ENCODE results near the gene ADAM21. TPM values are rescaled to one million over a fixed set of nuclear protein-coding genes. Genes with fewer than 3 reads are reported as not detected.

ADAM21 gene
- total RNA-seq, 1 experiment from 2014 or later: not detected

DNA sequence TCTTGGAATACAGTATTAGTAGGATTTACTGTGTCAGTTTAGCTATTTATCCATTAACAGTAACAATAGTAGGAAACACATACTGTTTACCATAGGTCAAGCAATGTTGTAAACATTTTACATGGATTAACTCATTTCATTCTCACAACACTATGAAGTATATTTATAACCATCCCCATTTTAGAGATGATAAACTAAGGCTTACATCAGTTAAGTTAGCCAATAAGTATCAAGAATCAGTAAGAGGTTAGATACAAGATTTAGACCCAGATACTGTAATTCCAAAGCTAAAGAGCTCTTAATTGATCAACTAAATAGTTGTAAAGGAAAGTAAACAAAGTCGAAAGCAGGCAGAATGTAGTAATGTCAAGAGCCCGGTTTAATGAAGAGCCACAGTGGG is 36.2 kb upstream of the ADAM21 start:
- Mint-ChIP-seq H3K4me1 (peaks cover 26% of the 10 kb centered on the region), H3K4me3 (peak overlapping the region; percentile 98), H3K9me3 (no peaks in the 10 kb centered on the region; the same call in 1 of the 2 replicates), H3K27me3 (ENCODE audit: low read depth) (no peaks in the 10 kb centered on the region), H3K36me3 (peaks cover 4% of the 10 kb centered on the region), H3K27ac (peak overlapping the region; percentile 92)
- no peak for ATAC-seq
- DNase-seq (ENCODE audit: low spot score): no peak
- CTCF ChIA-PET: interaction anchor here (1.1 kb wide), 1 partner anchor 15 kb away, joined by 5 read pairs; no protein-coding TSS in a partner anchor
- POLR2A ChIA-PET: no interaction called here
- TF ChIP-seq MXD4 (CRISPR knock-in tag; IDR thresholded peaks at IDR 0.05; ENCODE audit: borderline replicate concordance): no peak

DNA sequence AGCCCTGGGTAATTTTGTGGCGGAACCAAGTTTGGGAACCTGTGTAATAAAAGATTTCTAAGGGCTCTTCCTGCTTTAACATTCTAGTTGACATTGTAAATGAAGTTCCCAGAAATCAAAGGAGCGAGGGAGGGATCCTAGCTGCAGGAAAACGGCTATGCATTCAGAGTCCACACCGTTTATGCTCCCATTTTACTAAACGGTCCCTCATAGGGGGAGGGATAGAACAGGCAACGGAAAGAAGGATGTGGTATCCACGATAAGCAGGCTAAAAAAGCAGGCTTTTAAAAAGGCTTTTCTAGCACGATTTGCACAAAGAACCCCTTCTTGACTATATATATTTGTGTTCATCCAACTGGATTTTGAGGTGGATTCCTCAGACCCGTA is 35.6 kb upstream of the ADAM21 start:
- ATAC-seq (peak; percentile 12), DNase-seq (ENCODE audit: low spot score) (no peak)
- H3K27me3 Mint-ChIP-seq (ENCODE audit: low read depth): no peaks in the 10 kb centered on the region
- no peaks in the 10 kb centered on the region; the same call in 1 of the 2 replicates for H3K9me3 Mint-ChIP-seq
- ChIA-PET POLR2A (no interaction called here), CTCF (no interaction called here)
- peaks cover 4% of the 10 kb centered on the region for H3K36me3 Mint-ChIP-seq
- H3K4me1 Mint-ChIP-seq: peaks cover 26% of the 10 kb centered on the region
- peak overlapping the region; percentile 98 for H3K4me3 Mint-ChIP-seq
- TF ChIP-seq ZNF416 (CRISPR knock-in tag; IDR thresholded peaks at IDR 0.05) (no peak), NR3C1 (CRISPR knock-in tag; conservative IDR thresholded peaks at IDR 0.05; ENCODE audit: low read depth) (no peak), ELF4 (CRISPR knock-in tag; IDR thresholded peaks at IDR 0.05; ENCODE audit: low read depth) (no peak), ZNF423 (CRISPR knock-in tag; IDR thresholded peaks at IDR 0.05) (no peak), TP53 (CRISPR knock-in tag; IDR thresholded peaks at IDR 0.05) (no peak), ESRRA (CRISPR knock-in tag; IDR thresholded peaks at IDR 0.05; ENCODE audit: borderline replicate concordance) (no peak)
- TF ChIP-seq, protein P1, sequence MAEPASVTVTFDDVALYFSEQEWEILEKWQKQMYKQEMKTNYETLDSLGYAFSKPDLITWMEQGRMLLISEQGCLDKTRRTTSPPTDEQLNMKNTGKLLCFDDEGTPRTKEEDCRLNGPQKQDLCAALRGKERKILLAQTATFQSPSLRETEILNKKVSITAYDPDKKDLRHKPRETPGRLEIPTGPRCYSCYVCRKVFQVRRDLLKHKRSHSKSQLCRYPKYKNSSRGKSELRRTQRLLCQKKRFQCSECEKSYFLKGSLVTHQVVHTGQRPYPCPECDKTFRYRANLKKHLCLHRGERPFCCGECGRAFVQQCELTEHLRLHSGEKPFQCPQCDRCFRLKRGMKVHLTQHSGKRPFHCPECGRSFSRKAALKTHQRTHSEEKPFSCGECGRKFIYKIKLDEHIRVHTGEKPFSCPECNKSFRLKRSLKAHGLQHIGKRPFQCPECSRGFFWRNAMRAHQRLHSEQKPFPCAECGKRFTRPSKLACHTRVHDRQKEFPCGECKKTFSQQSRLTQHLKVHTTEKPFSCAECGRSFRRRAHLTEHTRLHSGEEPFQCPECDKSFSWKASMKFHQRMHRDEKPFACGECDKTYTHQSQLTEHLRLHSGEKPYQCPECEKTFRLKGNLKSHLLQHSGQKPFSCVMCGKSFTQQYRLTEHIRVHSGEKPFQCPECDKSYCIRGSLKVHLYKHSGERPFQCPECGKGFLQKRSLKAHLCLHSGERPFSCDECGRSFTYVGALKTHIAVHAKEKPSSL (CRISPR knock-in tag; conservative IDR thresholded peaks at IDR 0.05): no peak
- TF ChIP-seq, protein P2, sequence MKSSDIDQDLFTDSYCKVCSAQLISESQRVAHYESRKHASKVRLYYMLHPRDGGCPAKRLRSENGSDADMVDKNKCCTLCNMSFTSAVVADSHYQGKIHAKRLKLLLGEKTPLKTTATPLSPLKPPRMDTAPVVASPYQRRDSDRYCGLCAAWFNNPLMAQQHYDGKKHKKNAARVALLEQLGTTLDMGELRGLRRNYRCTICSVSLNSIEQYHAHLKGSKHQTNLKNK (CRISPR knock-in tag; IDR thresholded peaks at IDR 0.05): no peak
- TF ChIP-seq, protein P3, sequence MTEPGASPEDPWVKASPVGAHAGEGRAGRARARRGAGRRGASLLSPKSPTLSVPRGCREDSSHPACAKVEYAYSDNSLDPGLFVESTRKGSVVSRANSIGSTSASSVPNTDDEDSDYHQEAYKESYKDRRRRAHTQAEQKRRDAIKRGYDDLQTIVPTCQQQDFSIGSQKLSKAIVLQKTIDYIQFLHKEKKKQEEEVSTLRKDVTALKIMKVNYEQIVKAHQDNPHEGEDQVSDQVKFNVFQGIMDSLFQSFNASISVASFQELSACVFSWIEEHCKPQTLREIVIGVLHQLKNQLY (CRISPR knock-in tag; IDR thresholded peaks at IDR 0.05): no peak
- TF ChIP-seq, protein P4, sequence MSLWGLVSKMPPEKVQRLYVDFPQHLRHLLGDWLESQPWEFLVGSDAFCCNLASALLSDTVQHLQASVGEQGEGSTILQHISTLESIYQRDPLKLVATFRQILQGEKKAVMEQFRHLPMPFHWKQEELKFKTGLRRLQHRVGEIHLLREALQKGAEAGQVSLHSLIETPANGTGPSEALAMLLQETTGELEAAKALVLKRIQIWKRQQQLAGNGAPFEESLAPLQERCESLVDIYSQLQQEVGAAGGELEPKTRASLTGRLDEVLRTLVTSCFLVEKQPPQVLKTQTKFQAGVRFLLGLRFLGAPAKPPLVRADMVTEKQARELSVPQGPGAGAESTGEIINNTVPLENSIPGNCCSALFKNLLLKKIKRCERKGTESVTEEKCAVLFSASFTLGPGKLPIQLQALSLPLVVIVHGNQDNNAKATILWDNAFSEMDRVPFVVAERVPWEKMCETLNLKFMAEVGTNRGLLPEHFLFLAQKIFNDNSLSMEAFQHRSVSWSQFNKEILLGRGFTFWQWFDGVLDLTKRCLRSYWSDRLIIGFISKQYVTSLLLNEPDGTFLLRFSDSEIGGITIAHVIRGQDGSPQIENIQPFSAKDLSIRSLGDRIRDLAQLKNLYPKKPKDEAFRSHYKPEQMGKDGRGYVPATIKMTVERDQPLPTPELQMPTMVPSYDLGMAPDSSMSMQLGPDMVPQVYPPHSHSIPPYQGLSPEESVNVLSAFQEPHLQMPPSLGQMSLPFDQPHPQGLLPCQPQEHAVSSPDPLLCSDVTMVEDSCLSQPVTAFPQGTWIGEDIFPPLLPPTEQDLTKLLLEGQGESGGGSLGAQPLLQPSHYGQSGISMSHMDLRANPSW (CRISPR knock-in tag; conservative IDR thresholded peaks at IDR 0.05; ENCODE audit: low read depth): no peak
- H3K27ac Mint-ChIP-seq: peak overlapping the region; percentile 99

DNA sequence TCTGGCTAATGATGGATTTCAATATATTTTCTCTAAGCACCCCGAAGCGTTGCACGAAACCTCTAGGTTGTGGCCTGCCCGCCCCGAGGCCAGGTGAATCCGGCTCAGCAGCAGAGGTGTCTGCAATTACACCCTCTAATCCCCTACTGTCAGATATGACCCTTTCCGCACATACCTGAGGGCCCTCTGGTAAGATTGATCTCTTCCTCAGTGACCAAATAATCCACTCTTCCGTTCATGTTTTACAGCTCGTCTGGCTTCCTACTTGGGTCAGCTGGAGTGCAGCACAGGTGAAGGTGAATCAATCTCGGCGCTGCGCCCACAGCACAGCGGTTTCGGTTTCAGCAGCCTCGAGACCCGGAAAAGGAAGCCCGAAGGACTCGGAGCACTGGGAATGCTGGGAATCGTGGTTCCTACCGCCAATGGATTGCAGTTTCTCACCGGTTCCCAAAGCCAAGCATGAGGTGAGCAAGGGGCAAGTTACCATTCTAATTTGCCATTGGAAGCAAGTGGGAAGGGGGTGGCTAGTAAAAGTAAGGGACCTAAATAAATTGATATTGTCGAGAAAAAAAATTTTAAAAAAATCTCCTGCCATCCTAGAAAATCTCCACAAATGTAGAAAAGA is 35.1 kb upstream of the ADAM21 start, which contains the start of gene SYNJ2BP:
SYNJ2BP (minus strand) TSS at position 366 of the 625 bp plus-strand sequence; CDS start at position 239, 127 bp downstream.
- H3K4me1 Mint-ChIP-seq: peaks cover 21% of the 10 kb centered on the region
- H3K36me3 Mint-ChIP-seq: peaks cover 4% of the 10 kb centered on the region
- H3K9me3 Mint-ChIP-seq: no peaks in the 10 kb centered on the region; the same call in 1 of the 2 replicates
- DNase-seq (ENCODE audit: low spot score): peak; percentile 75
- peak within 1 kb of the TSS; percentile 98 for H3K4me3 Mint-ChIP-seq
- H3K27ac Mint-ChIP-seq: peak within 1 kb of the TSS; percentile 99
- ChIA-PET CTCF (no interaction called here), POLR2A (no interaction called here)
- peak; percentile 98 for ATAC-seq
- TF ChIP-seq, protein P5, sequence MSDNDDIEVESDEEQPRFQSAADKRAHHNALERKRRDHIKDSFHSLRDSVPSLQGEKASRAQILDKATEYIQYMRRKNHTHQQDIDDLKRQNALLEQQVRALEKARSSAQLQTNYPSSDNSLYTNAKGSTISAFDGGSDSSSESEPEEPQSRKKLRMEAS (CRISPR knock-in tag; IDR thresholded peaks at IDR 0.05): peak; percentile 60
- TF ChIP-seq SP1 (CRISPR knock-in tag; conservative IDR thresholded peaks at IDR 0.05) (peak; percentile 40; the same call in 1 of the 2 replicates), FOXK1 (CRISPR knock-in tag; IDR thresholded peaks at IDR 0.05) (0 out of 2 replicates have a peak, but pooled peaks have one; percentile 49), ESRRA (CRISPR knock-in tag; IDR thresholded peaks at IDR 0.05; ENCODE audit: borderline replicate concordance) (no peak), NR2C2 (CRISPR knock-in tag; IDR thresholded peaks at IDR 0.05) (peak; percentile 87), GABPB1 (CRISPR knock-in tag; IDR thresholded peaks at IDR 0.05) (peak; percentile 79), SOX15 (CRISPR knock-in tag; IDR thresholded peaks at IDR 0.05) (no peak), ZBTB21 (CRISPR knock-in tag; IDR thresholded peaks at IDR 0.05; ENCODE audit: borderline replicate concordance) (0 out of 2 replicates have a peak, but pooled peaks have one; percentile 36), CREM (CRISPR knock-in tag; IDR thresholded peaks at IDR 0.05) (no peak), ZNF416 (CRISPR knock-in tag; IDR thresholded peaks at IDR 0.05) (no peak), IRF2 (CRISPR knock-in tag; IDR thresholded peaks at IDR 0.05; ENCODE audit: borderline replicate concordance, low read depth) (peak; percentile 58; the same call in 1 of the 2 replicates)
- TF ChIP-seq, protein P6, sequence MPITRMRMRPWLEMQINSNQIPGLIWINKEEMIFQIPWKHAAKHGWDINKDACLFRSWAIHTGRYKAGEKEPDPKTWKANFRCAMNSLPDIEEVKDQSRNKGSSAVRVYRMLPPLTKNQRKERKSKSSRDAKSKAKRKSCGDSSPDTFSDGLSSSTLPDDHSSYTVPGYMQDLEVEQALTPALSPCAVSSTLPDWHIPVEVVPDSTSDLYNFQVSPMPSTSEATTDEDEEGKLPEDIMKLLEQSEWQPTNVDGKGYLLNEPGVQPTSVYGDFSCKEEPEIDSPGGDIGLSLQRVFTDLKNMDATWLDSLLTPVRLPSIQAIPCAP (CRISPR knock-in tag; IDR thresholded peaks at IDR 0.05): 0 out of 2 replicates have a peak, but pooled peaks have one; percentile 72
- TF ChIP-seq, protein P7, sequence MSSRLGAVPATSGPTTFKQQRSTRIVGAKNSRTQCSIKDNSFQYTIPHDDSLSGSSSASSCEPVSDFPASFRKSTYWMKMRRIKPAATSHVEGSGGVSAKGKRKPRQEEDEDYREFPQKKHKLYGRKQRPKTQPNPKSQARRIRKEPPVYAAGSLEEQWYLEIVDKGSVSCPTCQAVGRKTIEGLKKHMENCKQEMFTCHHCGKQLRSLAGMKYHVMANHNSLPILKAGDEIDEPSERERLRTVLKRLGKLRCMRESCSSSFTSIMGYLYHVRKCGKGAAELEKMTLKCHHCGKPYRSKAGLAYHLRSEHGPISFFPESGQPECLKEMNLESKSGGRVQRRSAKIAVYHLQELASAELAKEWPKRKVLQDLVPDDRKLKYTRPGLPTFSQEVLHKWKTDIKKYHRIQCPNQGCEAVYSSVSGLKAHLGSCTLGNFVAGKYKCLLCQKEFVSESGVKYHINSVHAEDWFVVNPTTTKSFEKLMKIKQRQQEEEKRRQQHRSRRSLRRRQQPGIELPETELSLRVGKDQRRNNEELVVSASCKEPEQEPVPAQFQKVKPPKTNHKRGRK (CRISPR knock-in tag; IDR thresholded peaks at IDR 0.05; ENCODE audit: borderline replicate concordance): no peak
- no peaks in the 10 kb centered on the region; the same call in 1 of the 2 replicates for H3K27me3 Mint-ChIP-seq (ENCODE audit: low read depth)

Measured in WTC11 (cell line).